AML-193 (cell line): ENCODE results near the gene LOXL1.

Experiments
- DNase-seq, 2 experiments: peaks; one replicate each; lab custom pipeline; 2025; lab: John Stamatoyannopoulos, UW

LOXL1 gene

DNA sequence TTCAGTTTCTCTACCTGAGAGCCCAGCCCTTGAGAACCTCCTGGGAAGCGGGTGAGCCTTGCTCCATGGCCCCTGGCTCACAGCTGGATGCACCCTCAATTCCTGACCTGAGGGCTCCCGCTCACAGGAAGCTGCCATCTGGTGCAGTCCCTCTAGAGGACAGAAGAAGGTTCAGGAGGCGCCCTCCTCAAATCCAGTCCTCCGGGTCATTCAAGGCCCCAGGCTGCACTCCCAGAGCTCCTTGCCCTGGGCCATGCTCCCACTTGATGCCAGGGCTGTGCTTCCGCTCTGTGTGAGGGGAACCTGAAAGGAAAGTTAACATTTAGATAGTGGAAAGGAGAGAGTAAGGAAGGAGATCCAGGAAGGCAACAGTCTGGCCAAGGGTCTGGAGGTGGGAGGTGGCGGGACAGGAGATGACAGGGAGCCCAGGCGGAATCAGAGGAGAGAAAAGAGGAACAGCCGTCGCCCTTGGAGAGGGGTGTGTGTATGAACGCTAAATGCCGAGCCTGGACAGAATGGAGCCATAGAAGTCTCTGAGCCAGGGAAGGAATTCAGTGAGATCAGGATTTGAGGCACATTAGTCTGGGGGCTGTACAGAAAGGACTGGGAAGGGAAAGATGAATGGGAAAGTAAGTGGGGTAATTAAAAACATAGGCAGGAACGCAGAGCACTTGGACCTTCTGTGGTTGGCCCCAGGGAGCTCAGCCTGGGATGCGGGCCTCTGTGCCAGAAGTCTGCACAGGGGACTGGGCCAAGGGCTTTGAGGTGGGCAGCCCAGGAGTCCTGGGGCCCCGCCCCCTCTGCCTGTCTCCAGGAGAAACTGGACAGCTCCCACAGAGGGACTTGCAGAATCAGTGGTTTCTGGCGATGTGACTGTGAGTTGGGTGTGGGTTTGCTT, 26.8 kb upstream of the LOXL1 start:
- no peak for DNase-seq

DNA sequence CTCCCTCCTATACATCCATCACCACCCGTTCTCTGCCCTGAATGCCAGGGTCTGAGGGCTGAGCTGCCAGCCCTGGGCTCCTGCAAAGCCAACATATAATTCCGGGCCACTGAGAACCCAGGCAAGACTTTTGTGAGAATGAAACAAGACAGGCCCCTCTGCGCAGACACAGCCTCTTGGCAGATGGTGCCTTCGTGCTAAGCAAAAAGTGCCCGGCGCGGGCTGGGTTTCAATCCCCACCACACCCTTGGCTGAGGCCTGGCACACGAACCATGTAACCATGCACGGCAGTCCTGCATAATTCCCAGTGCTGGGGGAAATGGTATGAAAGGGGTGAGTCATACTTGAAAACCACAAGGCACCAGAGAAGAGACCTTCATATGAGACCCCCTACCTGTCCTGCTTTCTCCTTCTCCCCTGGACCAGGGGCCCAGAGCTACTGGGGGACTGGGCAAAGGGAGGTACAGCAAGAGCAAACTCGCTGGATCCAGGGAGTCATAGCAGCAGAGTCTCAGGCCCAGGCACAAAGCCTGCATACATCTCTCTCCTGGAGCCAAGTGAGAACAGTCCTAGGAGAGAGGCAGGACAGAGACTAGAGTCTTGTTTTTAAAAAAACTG, 26.1 kb upstream of the LOXL1 start:
- no peak for DNase-seq

DNA sequence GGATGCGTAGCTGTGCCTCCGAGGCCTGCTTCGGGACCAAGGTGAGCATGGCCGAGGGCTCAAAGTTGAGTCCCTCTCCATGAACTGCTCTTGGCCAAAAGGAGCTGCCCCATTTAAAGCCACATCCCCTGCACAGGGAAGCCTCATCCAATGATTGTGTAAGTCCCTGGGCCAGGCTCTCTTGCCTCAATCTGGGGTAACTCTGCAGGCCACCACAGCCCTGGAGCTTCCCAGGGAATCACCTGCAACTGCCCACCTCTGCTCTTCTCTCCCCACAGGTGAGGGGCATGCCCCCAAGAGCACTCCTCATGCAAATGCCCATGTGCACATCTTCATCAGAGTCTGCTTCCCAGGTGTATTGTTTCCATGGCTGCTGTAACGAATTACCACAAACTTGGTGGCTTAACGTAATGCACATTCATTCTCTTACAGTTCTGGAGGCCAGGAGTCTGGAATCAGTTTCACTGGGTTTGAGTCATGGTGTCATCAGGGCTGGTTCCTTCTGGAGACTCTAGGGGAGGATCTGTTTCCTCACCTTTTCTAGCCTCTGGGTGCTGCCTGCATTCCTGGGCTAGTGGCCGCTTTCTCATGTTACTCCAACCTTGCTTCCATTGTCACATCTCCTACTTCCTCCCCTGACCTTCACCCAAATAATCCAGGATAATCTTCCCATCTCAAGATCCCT, 25.0 kb upstream of the LOXL1 start:
- DNase-seq = no peak

DNA sequence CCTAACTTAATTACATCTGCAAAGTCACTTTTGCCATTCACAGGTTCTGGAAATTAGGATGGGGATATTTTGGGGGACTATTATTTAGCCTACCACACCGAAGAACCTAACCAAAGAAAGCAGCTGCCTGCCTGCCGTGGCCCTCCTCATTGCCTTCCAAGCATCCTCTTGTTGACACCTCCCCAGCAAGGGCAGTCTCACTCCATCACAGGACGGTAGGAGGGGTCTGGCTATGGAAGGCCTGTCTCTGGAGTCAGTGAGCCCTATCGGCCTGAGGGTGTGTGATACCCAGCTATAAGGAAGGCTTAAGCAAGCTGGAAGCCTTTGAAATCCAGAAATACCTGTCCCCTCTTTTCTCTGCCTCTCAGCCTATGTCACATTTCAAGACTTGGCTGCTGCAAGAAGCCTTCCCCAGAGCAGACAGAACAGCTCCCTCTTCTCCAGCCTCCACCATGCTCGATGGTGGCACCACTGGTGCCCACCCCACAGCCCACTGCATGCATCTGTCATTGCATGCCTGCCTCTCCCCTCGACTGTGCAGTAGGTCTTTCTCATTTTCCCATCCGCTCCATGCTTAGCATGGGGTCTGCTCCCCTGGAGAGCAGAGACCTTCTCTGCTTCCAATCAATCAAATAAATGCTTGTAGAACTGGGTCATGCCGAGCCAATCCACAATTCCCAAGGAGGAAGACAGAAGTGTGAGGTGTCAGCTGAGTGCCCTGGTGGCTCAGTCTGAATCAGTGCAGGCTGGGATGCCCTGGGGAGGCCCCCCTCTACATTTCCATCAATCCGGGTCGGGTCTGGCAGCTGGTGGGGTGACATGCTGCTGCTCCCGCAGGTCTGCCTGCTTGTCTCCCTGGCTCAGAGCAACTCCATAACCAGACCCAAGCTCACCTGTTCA, 23.9 kb upstream of the LOXL1 start:
- DNase-seq = no peak

DNA sequence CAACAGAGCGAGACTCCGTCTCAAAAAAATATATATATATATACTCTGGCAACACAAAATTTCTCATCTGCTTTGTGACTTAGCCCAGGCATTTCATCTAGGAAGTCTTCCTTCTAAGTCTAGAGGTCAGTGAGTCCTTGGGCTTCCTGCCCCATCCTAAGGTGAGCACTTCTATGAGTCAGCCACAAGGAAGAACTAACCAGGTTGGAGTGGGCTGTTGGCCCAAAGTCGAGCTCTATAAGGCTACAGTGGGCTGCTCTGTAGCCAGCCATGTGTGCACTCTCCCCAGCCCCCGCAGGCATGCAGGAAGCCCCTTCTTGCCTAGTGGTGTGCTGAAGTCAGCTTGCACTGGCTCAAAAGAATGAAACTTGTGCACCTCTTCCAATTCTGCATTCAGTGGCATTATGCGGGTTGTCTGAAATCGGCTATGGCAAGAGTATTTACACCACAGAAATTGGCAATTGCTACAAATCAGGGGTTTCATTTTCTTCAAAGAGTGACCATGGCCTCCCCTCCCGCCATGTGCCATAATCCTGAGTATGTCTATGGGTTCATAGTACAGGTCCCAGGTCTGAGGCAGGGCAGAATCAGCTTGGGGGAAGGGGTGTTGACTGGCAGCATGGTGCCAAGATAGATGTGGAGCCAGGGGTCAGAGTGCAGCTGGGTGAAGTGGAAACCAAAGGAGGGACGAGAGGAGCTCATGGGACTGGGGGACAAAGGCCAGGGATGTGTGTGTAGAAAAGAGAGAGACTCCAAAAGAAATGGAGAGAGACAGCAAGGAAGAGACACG, 22.0 kb upstream of the LOXL1 start:
- no peak for DNase-seq

DNA sequence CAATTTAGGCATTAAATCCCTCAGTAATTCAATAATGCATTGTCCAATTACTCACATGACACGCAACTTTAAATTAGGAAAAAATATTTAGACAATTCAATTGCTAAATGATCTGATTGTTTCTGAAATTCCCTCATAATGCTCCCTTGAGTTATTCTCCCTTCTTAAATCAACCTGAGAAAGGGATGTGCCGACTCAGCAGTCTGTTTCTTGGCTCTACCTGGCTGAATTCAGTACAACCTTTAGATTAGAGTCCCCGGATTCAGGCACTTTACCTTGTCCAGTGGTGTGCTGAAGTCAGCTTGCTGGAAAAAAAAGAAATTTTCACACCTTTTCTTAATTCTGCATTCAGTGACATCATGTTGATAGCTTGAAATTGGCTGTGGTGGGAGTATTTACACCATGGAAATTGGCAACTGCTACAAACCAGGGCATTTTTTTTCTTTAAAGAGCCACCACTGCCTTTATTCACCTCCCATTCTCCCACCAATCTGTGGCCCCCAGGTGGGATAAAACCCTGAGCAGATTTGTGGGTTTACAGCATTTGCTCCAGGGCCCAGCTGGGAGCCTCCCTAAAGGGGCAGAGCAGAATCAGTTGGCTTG, 20.9 kb upstream of the LOXL1 start:
- no peak for DNase-seq

DNA sequence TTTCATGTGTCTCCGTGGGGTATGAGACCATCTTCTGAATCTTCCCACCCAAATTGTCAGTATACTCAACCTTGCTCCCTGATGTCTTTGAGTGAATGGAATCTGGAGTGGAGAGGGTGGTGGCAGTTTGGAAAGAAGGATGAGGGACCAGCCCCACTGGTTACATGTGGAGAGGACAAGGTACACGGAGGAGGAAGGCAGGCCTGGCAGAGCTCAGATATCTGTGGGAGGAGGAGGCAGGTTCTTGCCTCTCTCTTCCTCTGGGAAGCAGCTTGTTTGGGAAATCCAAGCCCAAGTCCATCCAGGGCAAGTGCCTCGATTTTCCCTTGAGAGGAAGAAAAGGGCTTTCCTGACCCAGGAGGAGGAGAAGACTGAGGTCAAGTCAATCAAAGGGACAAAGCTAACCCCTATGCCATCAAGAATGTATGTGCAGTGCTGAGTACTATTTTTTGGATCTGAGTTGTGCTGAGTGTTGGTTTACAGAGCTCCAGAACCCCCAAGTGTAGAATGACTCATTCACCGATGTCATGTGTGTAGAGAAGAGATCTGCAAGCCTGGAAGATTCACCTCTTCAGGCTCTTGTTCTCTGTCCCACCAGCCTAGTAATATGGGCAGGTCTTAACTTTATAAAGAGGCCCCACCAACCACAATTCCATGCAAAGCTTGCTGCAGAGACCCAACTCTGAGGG, 19.8 kb upstream of the LOXL1 start:
- no peak for DNase-seq

DNA sequence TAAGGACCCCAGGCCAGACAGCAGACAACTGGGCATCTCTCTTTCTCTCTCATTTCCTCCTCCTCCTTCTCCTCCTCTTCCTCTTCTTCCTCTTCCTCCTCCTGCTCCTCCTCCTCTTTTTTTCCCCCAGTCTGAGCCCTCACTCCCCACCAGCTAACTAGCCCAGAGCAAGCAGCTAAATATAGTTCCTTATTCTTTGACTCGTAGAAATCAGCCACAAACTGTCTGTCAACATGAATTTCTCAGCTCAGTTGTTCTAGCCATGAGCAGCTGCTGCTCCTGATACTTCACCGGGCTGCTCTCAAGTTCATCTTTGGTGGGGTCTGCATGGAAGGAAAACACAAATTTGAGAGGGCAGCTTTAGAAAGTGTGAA, 19.2 kb upstream of the LOXL1 start:
- peak; percentile 19 to 37 for DNase-seq

DNA sequence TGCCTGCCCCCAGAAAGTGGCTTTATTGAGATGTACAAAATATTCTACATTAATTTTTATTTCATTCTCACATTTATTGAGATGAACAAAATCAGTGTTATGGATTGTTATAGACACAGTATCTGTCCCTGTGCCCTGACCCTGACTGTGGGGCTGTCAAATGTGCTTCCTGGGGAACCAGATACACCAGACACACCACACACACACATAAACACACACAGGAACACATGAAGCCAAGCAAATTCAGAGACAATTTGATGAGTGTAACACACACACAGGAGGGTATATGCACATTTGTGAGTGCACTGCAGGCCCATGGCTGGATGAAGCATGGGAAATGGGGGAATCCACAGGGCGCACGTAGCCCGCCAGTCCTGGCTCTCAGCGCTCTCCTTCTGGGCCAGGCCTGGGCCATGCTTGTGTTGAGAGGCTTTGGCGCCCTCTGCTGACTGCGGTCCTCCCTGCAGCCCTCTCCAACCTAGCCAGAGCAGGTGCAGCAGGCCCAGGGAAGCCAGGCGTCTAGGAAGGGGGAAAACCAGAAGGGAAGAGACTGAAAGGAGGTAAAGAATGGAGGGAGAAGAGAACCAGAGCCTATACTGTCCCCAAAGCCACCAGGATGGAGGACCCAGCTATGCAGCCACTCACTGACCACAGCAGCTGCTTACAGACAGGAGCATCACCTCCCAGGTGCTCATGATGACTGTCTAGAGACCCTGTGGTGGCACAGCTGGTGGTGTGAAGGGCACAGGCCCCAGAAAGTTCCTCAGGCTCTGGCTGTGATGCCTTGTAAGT, 18.0 kb upstream of the LOXL1 start:
- DNase-seq = peak; percentile 25

DNA sequence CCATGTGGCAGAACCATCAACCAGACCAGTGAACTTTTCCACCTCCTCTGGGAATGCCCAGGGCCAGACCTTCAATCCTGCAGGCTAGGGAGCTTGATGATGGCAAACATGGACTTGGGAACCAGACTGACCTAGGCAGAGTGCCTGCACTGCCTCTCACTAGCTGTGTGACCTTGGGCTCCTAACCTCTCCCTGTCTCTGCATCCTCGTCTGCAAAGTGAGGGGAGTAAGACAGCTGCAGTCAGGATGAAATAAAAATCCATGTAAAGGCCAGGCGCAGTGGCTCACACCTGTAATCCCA, 17.5 kb upstream of the LOXL1 start:
- no peak for DNase-seq

DNA sequence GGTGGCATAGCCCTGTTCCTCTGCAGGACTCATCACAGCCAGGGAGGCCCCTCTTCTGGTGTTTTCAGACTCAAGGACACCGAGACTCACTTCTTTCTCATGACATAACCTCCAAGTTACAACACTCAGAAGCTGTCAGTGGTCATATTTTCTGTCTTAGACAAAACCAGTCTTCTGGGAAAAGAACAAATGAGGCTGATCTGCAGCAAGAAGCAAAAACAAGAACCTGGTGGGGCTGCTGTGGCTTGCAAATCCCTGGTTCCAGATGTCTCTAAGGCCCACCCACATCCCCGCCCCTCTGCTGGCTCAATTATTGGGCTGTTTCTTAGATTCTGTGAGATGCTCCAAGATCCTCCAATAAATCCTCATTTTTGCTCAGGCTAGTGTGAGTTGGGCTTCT, 16.6 kb upstream of the LOXL1 start:
- no peak for DNase-seq

DNA sequence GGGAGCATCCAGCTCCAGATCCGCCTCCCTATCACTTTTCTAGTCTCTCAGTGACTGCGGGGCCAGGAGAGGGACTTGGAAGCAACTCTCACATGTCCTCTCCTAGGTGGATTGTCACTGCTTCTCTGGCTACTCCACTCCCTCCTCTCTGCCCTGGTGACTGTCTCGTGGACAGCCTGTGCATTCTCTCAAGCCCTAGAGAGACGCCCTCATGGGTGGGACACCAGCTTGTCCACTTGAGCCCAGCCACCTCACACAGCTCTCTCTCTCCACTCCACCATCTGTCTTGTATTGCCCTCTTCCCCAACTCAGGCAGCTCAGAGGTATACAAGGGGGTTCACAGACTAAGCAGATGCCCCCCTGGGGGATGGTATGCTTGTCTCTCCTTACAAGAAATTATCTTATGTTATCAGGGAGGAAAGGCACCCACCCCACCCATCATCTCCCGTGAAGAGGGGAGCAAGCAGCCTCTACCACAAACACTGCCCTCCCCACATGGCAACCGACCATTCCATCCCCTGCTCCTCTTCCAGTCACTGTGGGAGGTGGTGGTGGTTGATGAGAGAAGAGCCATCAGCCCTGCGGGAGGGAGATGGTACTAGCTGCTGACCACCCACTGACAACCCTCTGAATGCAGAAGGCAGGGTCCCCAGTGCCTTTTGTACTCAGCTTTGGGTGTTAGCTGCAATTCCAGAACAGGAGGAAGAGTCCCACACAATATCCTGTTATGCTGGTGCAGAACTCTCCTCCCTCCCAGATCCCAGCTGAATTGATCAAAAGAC, 15.5 kb upstream of the LOXL1 start:
- no peak for DNase-seq

DNA sequence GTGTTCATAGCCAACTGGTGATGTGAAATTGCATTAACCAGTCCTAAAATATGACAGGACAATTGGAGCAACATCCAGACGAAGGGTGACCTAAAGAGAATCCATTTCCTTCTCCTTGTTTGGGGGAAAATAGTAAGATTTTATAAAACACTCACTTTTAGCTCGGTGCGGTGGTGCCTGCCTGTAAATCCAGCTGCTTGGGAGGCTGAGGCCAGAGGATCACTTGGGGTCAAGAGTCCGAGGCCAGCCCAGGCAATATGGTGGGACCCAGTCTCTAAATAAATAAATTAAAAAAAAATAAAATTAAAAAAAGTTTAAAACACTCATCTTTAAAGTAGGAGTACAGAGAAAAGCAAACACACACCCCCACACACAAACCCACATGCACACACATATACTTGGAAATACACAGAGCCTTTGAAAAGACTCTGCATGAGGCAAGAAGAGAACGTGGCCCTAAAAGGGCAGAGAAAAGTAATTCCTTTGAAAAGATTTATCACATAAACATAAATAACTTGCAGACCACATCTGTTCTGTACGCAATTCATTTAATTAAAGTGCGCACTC, 14.1 kb upstream of the LOXL1 start:
- no peak for DNase-seq

DNA sequence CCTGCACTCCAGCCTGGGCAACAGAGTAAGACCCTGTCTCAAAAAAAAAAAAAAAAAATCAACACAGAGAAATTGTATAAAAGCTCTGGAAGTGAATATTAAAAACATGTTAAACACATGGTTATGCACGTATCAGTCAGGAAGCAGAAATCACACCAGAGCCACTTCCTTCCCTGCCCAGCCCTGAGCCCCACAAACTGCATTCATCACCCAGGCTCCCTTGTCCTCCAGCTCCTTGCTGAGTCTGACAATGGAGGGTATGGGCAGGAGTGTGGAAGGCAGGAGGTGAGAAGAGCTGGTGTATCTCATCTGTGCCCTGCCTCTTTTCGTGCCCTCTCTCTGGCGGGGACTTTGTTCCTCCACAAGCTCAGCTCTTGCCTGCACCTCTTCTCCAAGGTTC, 12.1 kb upstream of the LOXL1 start:
- no peak for DNase-seq

DNA sequence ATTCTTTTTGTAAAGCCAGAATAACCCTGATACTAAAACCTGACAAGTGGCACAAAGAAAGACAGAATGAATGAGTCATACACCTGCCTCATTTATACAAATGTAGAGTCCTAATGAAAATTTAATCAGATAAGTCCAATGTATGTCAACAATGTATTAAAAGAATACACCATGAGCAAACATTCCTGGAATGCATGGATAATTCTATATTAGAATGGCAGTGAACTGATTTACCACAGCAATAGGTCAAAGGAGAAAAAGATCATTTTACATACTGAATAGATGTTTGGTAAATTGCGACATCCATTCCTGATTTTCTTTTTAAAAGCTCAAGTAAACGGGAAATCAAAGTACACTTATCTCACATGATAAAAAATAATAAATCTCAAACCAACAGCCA, 11.2 kb upstream of the LOXL1 start:
- DNase-seq = no peak

DNA sequence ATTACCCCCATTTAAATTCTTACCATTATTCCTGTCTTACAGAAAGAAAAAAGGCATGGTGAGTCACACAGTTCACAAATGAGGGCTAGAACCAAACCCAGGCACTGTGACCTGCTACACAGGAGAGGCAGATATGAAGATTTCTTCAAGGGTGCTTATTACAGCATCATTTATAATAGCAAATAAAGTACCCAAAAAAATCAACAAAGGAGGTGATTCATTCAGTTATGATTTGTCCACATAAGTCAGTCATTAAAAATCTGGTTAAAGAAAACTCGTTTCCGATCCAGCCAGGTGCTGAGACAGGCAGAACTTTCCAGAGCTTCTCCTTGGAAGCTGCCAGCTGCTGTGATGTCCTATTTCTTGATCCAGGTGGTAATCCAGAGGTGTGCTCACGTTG, 7.5 kb upstream of the LOXL1 start:
- DNase-seq = no peak

DNA sequence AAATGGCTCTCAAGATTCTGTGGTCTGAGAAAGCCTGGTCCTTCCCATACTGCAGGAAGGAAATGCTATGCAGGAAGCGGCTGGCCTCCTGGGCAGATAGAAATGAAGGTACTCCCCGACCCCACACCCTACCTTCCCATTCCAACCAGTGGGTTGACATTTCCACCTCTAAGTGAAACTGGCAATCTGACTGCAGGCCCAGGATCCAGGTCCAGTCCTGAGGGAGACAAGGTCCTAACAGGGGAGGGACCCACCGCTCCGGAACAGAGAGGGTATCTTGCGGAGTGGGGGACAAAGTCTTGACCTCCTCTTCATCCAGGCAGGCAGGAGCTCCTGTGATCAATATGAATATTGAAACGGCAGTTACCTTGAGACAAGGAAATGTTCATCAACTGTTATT, 6.6 kb upstream of the LOXL1 start:
- DNase-seq = no peak

DNA sequence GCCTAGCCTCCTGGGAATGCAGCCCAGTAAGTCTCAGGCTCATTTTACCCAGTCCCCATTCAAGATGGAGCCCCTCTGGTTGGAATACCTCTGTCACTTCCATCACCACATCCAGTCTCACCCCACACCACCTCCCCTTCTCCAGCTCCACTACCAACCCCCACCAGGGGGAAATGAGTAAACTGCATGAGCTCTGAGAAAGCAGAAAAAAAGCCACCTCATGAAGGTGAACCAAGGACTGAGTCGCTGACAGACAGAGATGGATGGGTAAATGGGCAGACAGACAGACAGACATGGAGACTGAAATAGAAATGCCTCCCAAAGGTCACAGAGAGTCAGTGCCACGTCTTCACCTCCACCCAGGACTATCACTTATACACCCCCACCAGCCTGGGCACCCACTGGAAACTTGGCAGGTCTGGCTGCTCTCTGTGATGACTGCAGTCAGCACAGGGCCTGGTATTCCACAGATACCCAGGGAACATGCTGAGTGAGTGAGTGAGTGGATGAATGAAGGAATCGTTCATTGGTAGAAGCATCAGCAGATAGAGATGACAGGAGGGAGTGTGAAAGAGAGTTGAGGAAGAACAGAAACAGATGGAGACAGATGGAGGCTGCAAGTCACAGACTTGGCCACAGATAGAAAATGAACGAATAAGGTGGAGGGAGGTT, 4.9 kb upstream of the LOXL1 start:
- DNase-seq = no peak
